HEK293 (cell line): ENCODE results near the gene PABPN1.

Experiments
- GLI4 ChIP-seq: fragments of 450-650 bp; formaldehyde crosslinking; IDR thresholded peaks from 2 replicates; pipeline ENCODE4 v1.5.1; 2016; ENCODE audit warnings: missing biosample characterization, missing genetic modification characterization
- HOXD13 ChIP-seq: sonication (generic); formaldehyde crosslinking; IDR thresholded peaks from 2 replicates; pipeline ENCODE4 v1.8.0; 2022; ENCODE audit warnings: missing genetic modification reagents, borderline replicate concordance
- IKZF3 ChIP-seq: fragments of 450-650 bp; IDR thresholded peaks from 2 replicates; pipeline ENCODE4 v1.5.0; 2018; ENCODE audit warnings: missing biosample characterization, mild to moderate bottlenecking, missing genetic modification characterization, moderate library complexity
- KLF16 ChIP-seq: fragments of 450-650 bp; formaldehyde crosslinking; IDR thresholded peaks from 2 replicates; pipeline ENCODE4 v1.5.1; 2017; ENCODE audit warnings: missing biosample characterization, missing genetic modification characterization
- OSR2 ChIP-seq: fragments of 450-650 bp; formaldehyde crosslinking; IDR thresholded peaks from 2 replicates; pipeline ENCODE4 v1.5.1; 2016; ENCODE audit warnings: missing biosample characterization, missing genetic modification characterization
- PBX3 ChIP-seq: sonication (generic); formaldehyde crosslinking; IDR thresholded peaks from 2 replicates; pipeline ENCODE4 v1.8.1; 2022; ENCODE audit warnings: mild to moderate bottlenecking, moderate library complexity, missing genetic modification reagents
- PRDM6 ChIP-seq: fragments of 450-650 bp; formaldehyde crosslinking; IDR thresholded peaks from 2 replicates; pipeline ENCODE4 v1.5.1; 2017; ENCODE audit warnings: missing biosample characterization, missing genetic modification characterization
- WT1 ChIP-seq: fragments of 450-650 bp; formaldehyde crosslinking; IDR thresholded peaks from 2 replicates; pipeline ENCODE4 v1.5.1; 2016; ENCODE audit warnings: missing biosample characterization, missing genetic modification characterization
- ZEB2 ChIP-seq: fragments of 450-650 bp; formaldehyde crosslinking; IDR thresholded peaks from 2 replicates; pipeline ENCODE4 v1.5.1; 2016; ENCODE audit warnings: missing biosample characterization, missing genetic modification characterization
- ZNF133 ChIP-seq: fragments of 450-650 bp; formaldehyde crosslinking; IDR thresholded peaks from 2 replicates; pipeline ENCODE4 v1.5.1; 2016; ENCODE audit warnings: missing biosample characterization, missing genetic modification characterization
- ZNF138 ChIP-seq: fragments of 450-650 bp; formaldehyde crosslinking; IDR thresholded peaks from 2 replicates; pipeline ENCODE4 v1.5.1; 2016; ENCODE audit warnings: missing biosample characterization, missing genetic modification characterization, borderline replicate concordance
- ZNF16 ChIP-seq: fragments of 450-650 bp; formaldehyde crosslinking; IDR thresholded peaks from 2 replicates; pipeline ENCODE4 v1.5.1; 2016; ENCODE audit warnings: low read depth, missing biosample characterization, missing genetic modification characterization
- ZNF211 ChIP-seq: fragments of 450-650 bp; formaldehyde crosslinking; IDR thresholded peaks from 2 replicates; pipeline ENCODE4 v1.5.1; 2016; ENCODE audit warnings: low read depth, missing biosample characterization, missing genetic modification characterization
- ZNF292 ChIP-seq: fragments of 450-650 bp; formaldehyde crosslinking; IDR thresholded peaks from 2 replicates; pipeline ENCODE4 v1.5.1; 2016; ENCODE audit warnings: low read depth, missing biosample characterization, missing genetic modification characterization, borderline replicate concordance
- ZNF341 ChIP-seq: fragments of 450-650 bp; formaldehyde crosslinking; IDR thresholded peaks from 2 replicates; pipeline ENCODE4; 2016; ENCODE audit warnings: low read depth, missing biosample characterization, missing genetic modification characterization
- ZNF398 ChIP-seq: fragments of 450-650 bp; formaldehyde crosslinking; IDR thresholded peaks from 2 replicates; pipeline ENCODE4 v1.5.1; 2017; ENCODE audit warnings: missing biosample characterization, missing genetic modification characterization
- ZNF426 ChIP-seq: fragments of 450-650 bp; formaldehyde crosslinking; IDR thresholded peaks from 2 replicates; pipeline ENCODE4 v1.5.1; 2017; ENCODE audit warnings: missing biosample characterization, missing genetic modification characterization, mild to moderate bottlenecking, inconsistent platforms, moderate library complexity
- ZNF488 ChIP-seq: fragments of 450-650 bp; formaldehyde crosslinking; IDR thresholded peaks from 2 replicates; pipeline ENCODE4 v1.5.1; 2016; ENCODE audit warnings: missing biosample characterization, missing genetic modification characterization
- ZNF549 ChIP-seq: fragments of 450-650 bp; IDR thresholded peaks from 2 replicates; pipeline ENCODE4 v1.5.1; 2018; ENCODE audit warnings: missing biosample characterization, missing genetic modification characterization, mild to moderate bottlenecking, inconsistent platforms, moderate library complexity
- ZNF558 ChIP-seq: fragments of 450-650 bp; formaldehyde crosslinking; IDR thresholded peaks from 2 replicates; pipeline ENCODE4 v1.5.1; 2016; ENCODE audit warnings: missing biosample characterization, missing genetic modification characterization
- ZNF561 ChIP-seq: fragments of 450-650 bp; IDR thresholded peaks from 2 replicates; pipeline ENCODE4 v1.5.1; 2018; ENCODE audit warnings: missing biosample characterization, missing genetic modification characterization, borderline replicate concordance
- ZNF629 ChIP-seq: fragments of 450-650 bp; formaldehyde crosslinking; IDR thresholded peaks from 2 replicates; pipeline ENCODE4 v1.5.1; 2017; ENCODE audit warnings: missing biosample characterization, missing genetic modification characterization
- ZNF639 ChIP-seq: fragments of 450-650 bp; formaldehyde crosslinking; IDR thresholded peaks from 2 replicates; pipeline ENCODE4 v1.5.1; 2016; ENCODE audit warnings: missing biosample characterization, missing genetic modification characterization
- ZNF654 ChIP-seq: fragments of 450-650 bp; formaldehyde crosslinking; IDR thresholded peaks from 2 replicates; pipeline ENCODE4 v1.5.1; 2016; ENCODE audit warnings: low read depth, missing biosample characterization, missing genetic modification characterization
- ZNF660 ChIP-seq: fragments of 450-650 bp; IDR thresholded peaks from 2 replicates; pipeline ENCODE4 v1.5.1; 2018; ENCODE audit warnings: missing biosample characterization, mild to moderate bottlenecking, missing genetic modification characterization
- ZNF768 ChIP-seq: fragments of 450-650 bp; formaldehyde crosslinking; IDR thresholded peaks from 2 replicates; pipeline ENCODE4 v1.5.1; 2018; ENCODE audit warnings: missing biosample characterization, mild to moderate bottlenecking, missing genetic modification characterization
- ZNF791 ChIP-seq: fragments of 450-650 bp; formaldehyde crosslinking; IDR thresholded peaks from 2 replicates; pipeline ENCODE4 v1.5.1; 2016; ENCODE audit warnings: missing biosample characterization, missing genetic modification characterization
- ZSCAN23 ChIP-seq: fragments of 450-650 bp; formaldehyde crosslinking; IDR thresholded peaks from 2 replicates; pipeline ENCODE4 v1.5.1; 2016; ENCODE audit warnings: missing biosample characterization, missing genetic modification characterization
- ZSCAN4 ChIP-seq: fragments of 450-650 bp; formaldehyde crosslinking; IDR thresholded peaks from 2 replicates; pipeline ENCODE4 v1.5.1; 2017; ENCODE audit warnings: missing biosample characterization, missing genetic modification characterization

Gene PABPN1

GRCh38 chr14:23320584-23321571 is at the start of gene PABPN1 (continued):
- TF ChIP-seq ZSCAN4 (no peak), ZNF488 (no peak), IKZF3 (no peak), ZNF398 (tag by site-specific recombination) (peak; percentile 51; the same call in 1 of the 2 replicates), ZEB2 (tag by site-specific recombination) (0 out of 2 replicates have a peak, but pooled peaks have one; percentile 50), ZNF292 (no peak), ZNF133 (tag by site-specific recombination) (no peak), ZNF660 (no peak), PRDM6 (no peak), ZNF341 (peak; percentile 39), OSR2 (no peak), PBX3 (CRISPR knock-in tag) (peak; percentile 97), ZNF639 (tag by site-specific recombination) (peak; percentile 78), ZNF629 (tag by site-specific recombination) (peak; percentile 100), GLI4 (tag by site-specific recombination) (no peak), ZNF426 (tag by site-specific recombination) (no peak), ZNF138 (tag by site-specific recombination) (no peak), ZNF768 (tag by site-specific recombination) (no peak), KLF16 (tag by site-specific recombination) (no peak), ZNF654 (tag by site-specific recombination) (no peak), ZNF561 (tag by site-specific recombination) (peak; percentile 76), WT1 (tag by site-specific recombination) (peak; percentile 36; the same call in 1 of the 2 replicates), ZNF791 (tag by site-specific recombination) (no peak), ZNF558 (tag by site-specific recombination) (no peak), ZNF211 (tag by site-specific recombination) (no peak), ZNF549 (no peak), ZNF16 (tag by site-specific recombination) (no peak), HOXD13 (CRISPR knock-in tag) (no peak), ZSCAN23 (tag by site-specific recombination) (no peak)
